Peyer's patch (tissue), 4 donors: Measurements from ENCODE around the gene SLC6A15.

Experiments used
- POLR2A ChIP-seq, 2 donors: fragments of 450-650 bp; IDR thresholded peaks; one replicate each; pipeline ENCODE4 v1.5.1; 2017; ENCODE audit warnings: antibody characterized with exemption in 2 of 2, mild to moderate bottlenecking in 2 of 2, moderate library complexity in 2 of 2
- TF ChIP-seq, protein P1 (sequence below), 6 experiments: fragments of 450-650 bp in 4 of 6; fragments of 200-600 bp in 2 of 6; sonication (generic) in 1 of 6; IDR thresholded peaks; one replicate each; pipeline ENCODE4 v1.5.1; 2017 to 2019; ENCODE audit warnings: antibody characterized with exemption in 6 of 6, mild to moderate bottlenecking in 3 of 6, moderate library complexity in 1 of 6

DNA sequence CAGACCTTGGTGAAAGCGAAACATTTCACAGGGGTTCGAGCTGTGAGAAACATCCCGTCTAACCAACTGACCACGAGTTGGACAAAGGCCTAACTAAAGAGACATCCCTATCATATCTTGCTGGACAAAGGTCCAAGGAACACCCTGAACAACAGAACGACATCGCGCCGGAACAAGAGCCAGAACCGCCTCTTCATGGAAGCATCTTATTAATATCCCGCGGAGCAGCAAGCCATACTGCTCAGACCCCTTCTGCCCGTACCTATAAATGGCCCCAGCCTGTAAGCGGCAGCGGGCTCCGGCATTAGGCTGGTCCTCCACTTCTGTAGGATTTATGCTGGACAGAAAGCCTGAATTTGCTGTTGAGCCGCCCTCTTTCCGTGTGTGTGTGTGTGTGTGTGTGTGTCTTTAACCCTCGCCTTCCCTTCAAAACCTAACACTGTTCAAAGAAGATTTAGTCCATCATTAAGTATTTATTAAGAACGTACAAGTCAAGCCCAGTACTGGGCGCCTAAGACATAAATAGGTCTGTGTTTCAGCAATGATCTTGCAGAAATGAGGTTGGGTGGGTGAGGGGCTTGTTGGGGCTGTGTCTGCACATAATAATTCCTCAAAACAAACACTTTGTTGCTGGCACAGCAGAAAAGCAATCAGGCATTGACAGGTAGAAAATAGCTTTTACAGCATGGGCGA lies 1.9 kb downstream of the SLC6A15 start:
- TF ChIP-seq, protein P1, sequence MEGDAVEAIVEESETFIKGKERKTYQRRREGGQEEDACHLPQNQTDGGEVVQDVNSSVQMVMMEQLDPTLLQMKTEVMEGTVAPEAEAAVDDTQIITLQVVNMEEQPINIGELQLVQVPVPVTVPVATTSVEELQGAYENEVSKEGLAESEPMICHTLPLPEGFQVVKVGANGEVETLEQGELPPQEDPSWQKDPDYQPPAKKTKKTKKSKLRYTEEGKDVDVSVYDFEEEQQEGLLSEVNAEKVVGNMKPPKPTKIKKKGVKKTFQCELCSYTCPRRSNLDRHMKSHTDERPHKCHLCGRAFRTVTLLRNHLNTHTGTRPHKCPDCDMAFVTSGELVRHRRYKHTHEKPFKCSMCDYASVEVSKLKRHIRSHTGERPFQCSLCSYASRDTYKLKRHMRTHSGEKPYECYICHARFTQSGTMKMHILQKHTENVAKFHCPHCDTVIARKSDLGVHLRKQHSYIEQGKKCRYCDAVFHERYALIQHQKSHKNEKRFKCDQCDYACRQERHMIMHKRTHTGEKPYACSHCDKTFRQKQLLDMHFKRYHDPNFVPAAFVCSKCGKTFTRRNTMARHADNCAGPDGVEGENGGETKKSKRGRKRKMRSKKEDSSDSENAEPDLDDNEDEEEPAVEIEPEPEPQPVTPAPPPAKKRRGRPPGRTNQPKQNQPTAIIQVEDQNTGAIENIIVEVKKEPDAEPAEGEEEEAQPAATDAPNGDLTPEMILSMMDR (IDR thresholded peaks at IDR 0.05) = no peak
- TF ChIP-seq POLR2A (IDR thresholded peaks at IDR 0.05) = no peak
